NCI-H128 (cell line): ENCODE data around the gene MBNL1.

Experiments used
- DNase-seq: peaks from one replicate; lab custom pipeline; 2025; ENCODE audit not compliant: unreplicated experiment; lab: John Stamatoyannopoulos, UW

The MBNL1 gene

DNA sequence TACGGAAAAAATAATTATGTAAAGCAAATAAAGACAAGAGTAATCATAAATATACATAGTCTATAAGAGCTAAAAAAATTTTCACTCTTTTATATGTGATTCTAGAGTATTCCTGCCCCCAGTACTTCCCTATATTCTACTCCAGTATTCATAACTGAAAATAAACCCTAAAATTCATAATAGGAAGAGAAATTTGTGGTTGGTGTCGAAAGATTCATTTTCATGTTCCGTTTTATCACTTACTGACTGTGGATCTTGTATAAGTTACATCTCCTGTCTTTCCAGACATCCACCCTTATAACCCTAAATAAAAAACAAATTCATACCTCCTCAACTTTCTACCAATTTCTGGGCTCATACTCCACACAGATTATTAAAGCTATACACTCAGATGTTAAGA is 16.0 kb upstream of the MBNL1 start:
- DNase-seq, result no peak

GRCh38 chr3:152253514-152253913 is 15.2 kb upstream of the MBNL1 start:
- DNase-seq, result no peak

- DNase-seq, result no peak
These were observed 14.7 kb upstream of the MBNL1 start for GRCh38 chr3:152254041-152254440.

GRCh38 chr3:152255290-152255689 is 13.4 kb upstream of the MBNL1 start:
- DNase-seq, result no peak

- no peak for DNase-seq
These were observed 11.7 kb upstream of the MBNL1 start for GRCh38 chr3:152256851-152257562.

DNA sequence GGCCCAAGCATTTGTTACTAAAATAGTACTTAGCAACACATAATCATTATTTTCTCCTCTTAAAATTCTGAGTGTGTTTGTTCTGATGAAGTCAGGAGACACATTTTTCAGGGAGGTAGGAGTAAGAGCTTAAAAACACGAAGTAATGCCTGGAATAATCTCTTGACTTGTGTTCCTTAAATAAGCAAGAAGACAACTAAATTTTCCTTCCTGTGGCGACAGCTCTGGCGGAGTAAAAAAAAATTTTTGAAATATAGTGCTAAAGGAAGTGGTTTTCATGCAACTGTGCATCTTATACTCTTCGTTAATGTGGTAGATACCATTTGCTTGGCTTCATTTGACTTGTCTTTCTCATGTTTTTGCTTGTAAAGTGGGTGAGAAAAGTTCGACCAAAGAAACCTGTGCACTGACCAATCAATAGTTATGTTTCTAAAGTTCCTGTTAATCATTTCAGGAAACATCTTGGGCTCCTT is 11.1 kb upstream of the MBNL1 start:
- no peak for DNase-seq

GRCh38 chr3:152258448-152259393 is 10.0 kb upstream of the MBNL1 start:
- no peak for DNase-seq

DNA sequence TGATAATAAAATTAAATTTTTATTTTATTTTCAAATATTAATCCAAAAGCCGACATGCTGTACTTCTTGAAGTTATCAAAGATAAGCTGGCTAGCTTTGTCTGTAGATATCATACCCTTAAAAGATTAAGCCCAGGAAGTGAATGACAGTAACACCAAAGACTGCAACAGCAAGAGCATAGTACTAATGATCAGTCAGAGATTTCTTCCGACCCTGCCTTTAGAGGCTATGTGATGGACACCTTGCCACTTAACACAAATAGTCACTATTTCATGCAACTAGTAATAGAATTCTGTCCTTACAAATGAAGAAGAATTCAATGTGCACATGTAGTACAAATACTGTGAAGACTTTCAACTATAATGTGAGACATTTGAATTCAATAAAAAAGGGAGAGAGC is 9.3 kb upstream of the MBNL1 start:
- no peak for DNase-seq

DNA sequence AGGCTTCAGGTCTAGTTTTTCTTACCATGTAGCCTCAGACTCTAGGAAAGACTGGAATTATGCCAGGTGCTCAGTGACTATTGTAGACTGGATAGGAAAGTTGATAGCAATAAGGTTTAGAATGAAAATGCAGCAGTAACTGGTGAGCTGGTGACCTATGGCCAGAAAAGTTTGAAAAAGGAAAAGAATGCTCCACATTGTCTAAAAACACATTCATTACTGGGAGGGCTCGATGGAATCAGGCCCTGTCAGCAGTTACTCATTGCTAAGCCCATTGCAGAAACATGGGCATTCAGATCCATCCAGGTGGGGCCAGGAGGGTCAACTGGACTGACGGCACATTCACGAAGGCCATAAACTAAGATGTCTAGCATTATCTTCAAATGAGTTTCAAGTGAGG is 8.7 kb upstream of the MBNL1 start:
- no peak for DNase-seq

- no peak for DNase-seq
These were observed 8.2 kb upstream of the MBNL1 start for GRCh38 chr3:152260529-152260928.

DNA sequence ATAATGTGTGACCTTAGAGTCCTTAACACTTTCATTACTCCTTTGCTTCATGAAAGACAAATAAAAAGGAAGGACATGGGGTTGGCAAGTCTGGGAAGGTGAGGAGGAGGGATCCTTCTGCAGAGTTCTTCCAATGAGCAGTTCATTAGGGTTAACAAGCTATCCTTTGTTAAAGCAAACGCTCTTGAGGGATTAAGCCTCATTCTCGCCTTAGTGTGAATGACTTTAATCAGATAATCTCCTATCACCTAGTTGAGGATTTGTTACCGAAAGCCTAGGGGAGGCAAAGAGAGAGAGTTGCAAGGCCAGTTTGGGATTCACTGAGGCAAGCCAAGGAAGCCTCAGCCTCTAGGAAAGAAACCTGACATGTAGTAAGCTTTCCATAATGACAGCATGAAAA is 7.4 kb upstream of the MBNL1 start:
- DNase-seq, result no peak

- DNase-seq, result no peak
These were observed 5.0 kb upstream of the MBNL1 start for GRCh38 chr3:152263711-152264110.

DNA sequence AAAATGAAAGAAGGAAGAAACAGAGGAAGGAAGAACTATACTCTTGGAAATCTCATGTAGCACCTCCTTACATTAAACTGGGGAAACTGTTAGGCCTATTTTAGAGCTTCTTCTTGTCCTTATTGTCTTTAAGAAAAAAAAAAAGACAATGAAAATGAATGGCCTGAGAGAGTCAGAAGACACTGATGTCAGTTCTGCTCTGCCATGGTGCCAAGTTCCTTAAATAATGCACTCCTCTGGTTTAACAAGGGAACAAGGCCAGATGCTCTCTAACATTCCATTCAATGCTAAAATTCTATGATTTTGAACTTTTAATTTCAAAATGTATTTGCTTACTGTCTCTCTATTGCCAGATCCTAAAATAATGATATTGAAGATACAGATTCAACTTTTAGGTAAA is 4.4 kb upstream of the MBNL1 start:
- DNase-seq, result no peak

- DNase-seq, result no peak
These were observed 2.3 kb upstream of the MBNL1 start for GRCh38 chr3:152266221-152266995.

- no peak for DNase-seq
These were observed 736 bp upstream of the MBNL1 start for GRCh38 chr3:152267831-152268554.

GRCh38 chr3:152269056-152269830 is 514 bp downstream of the MBNL1 start:
- DNase-seq, result peak; percentile 66

DNA sequence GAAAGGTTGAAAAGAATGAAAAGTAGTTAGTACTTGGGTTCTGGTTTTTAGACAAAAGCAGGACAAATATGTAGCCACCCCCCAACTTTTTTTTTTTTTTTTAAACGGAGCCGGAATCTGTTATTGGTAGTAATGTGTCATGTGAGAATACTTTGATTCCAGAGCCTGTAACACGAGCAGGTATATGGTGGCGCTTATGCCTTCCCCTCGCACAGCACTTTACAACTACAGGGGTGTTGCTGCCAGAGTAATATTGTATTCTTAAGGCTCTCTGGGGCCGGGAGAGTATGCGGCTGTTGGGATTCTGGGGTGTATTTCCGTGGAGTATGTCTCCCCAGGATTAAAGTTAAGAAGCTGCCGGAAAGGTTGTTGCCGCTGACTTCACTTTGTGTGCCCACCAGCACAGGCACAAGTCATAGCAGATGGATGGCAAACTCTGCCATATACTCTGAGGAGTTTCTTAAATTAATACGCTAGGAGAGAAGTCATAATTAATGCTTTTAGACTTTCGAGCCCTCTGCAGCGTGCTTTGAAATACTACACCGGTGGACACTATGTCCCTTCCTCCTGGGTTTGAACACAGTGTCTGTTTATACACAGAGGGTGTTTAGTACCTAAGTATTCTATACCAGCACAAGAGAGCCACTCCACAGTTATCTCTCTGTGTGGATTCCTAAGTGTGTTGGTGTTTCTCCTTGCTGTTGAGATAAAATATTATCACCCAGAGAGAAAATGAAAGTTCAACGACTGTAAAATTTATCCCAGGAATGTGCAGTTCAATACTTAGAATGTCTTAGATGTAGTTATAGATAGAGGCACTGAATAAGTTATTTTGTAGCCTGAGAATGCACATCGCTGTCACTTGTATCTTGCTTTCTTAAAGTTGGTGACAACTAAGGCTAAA is 1.4 kb downstream of the MBNL1 start:
- DNase-seq, result peak; percentile 50

- no peak for DNase-seq
These were observed 2.2 kb downstream of the MBNL1 start for GRCh38 chr3:152270937-152271336.
